Endothelial cell of umbilical vein (primary cell): Measurements from ENCODE around the gene SPRR1B.

Experiments
- CTCF ChIP-seq, 2 donors: IDR thresholded peaks; 1 replicate in 1 of 2; 2 replicates in 1 of 2; pipeline ENCODE4 v1.5.1; 2011; ENCODE audit warnings: low read length in 2 of 2, mild to moderate bottlenecking in 2 of 2, moderate library complexity in 2 of 2, control low read depth in 1 of 2, inconsistent platforms in 1 of 2, low read depth in 1 of 2; ENCODE audit not compliant: insufficient read depth in 1 of 2; ENCODE audit errors: extremely low read depth in 1 of 2
- POLR2A ChIP-seq: IDR thresholded peaks from 2 replicates; pipeline ENCODE4 v1.6.1; 2012; ENCODE audit warnings: low read depth, mild to moderate bottlenecking, control low read depth, low read length

DNA sequence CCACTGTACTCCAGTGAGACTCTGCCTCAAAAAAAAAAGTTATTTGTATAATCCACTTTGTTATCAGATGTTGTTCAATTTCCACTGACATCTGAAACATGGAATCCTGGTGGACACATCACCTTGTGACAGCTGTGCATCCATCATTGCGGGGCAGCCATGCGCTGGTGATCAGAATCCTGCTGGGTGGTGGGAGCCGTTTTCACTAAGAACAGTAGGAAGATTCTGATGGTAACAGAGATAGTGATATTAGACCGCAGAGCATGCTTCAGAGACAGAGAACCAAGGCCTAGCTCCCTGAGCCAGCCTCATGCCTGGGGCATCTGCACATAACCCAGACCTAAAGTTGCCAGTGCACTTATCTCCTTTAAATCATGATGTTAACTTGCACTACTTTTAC is 32.5 kb upstream of the SPRR1B start:
- TF ChIP-seq CTCF (IDR thresholded peaks at IDR 0.05; ENCODE audit: extremely low read depth in 1 of 2, insufficient read depth in 1 of 2, low read depth in 1 of 2, low read length in 2 of 2) (no peak), POLR2A (no peak)
